ENCODE data around the gene LRRC63.
"Not testable (repeated sequence)": the region's sequence is repeated elsewhere in the genome, so short reads cannot be mapped to it uniquely, and the experiment has no call there.

Gene LRRC63

GRCh38 chr13:46220234-46220633 lies 8.5 kb downstream of the LRRC63 start:
- DNase-seq (ENCODE audit: extremely low read depth in 1 of 2, low read depth in 1 of 2) = not testable (repeated sequence)

DNA sequence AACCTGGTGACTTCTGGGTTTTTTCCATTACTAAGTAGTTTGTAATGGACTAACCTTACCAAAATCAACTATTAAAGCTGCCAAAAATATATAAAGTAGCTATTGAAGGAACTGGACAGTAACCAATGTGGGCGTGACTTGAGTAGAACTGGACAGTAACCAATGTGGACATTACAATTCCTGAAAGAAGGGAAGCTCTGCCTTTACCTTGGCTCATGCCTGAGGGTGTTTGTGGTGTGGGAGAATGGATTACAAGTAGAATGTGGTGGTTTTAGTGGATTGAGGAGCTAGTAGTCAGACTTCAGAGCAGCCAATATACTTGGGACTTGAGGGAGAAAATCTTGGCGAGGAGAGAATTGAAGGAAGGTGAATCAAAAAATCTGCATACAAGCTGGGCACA lies 17.5 kb downstream of the LRRC63 start:
- DNase-seq (ENCODE audit: extremely low read depth in 1 of 2, low read depth in 1 of 2) = no peak

DNA sequence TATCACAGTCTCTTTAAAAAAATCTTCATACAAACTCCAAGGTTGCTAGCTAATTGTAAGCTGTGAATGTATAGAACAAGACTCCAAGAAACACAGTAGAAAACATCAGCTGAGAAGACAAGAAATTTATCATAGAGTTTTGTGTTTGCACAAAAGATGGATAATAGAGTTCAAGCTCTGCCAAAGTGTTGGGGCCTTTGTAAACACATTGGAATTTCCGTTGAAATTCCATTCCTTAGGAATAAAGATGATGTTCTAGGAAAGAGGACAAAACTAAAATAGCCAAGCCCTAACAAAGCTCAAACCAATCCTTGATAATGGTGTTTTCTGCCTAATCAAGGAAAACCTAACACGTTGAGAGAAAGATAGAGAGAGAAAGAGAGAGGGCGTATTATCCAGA lies 20.6 kb downstream of the LRRC63 start:
- no peak for DNase-seq (ENCODE audit: extremely low read depth in 1 of 2, low read depth in 1 of 2)

- no peak for DNase-seq (ENCODE audit: extremely low read depth in 1 of 2, low read depth in 1 of 2)
These were observed 23.6 kb downstream of the LRRC63 start for GRCh38 chr13:46235286-46235685.

- no peak for DNase-seq (ENCODE audit: extremely low read depth in 1 of 2, low read depth in 1 of 2)
These were observed 53.6 kb downstream of the LRRC63 start for GRCh38 chr13:46265292-46265691.

DNA sequence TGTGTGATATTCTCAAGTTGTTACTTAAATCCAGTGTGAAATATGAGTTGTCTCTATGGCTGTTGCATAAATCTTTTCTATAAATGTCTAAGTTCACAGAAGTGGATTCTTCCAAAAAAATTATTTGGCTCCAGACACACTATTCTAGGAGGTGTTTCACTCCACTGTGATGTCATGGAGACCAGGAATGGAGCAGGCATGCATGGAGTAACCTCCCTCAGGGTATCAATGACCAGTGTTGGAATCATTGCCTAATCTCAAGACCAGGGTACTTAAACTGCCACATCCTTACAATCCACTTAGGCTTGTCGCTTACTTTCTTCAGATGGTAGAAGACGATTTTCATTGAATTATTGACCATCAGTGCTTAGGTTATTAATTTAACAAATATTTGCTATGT lies 55.4 kb downstream of the LRRC63 start:
- DNase-seq (ENCODE audit: extremely low read depth in 1 of 2, low read depth in 1 of 2) = no peak

GRCh38 chr13:46270416-46270815 lies 58.7 kb downstream of the LRRC63 start:
- no peak for DNase-seq (ENCODE audit: extremely low read depth in 1 of 2, low read depth in 1 of 2)

- DNase-seq (ENCODE audit: extremely low read depth in 1 of 2, low read depth in 1 of 2) = no peak
These were observed 62.5 kb downstream of the LRRC63 start for GRCh38 chr13:46274094-46274698.

GRCh38 chr13:46278474-46278873 lies 66.7 kb downstream of the LRRC63 start:
- DNase-seq (ENCODE audit: extremely low read depth in 1 of 2, low read depth in 1 of 2) = no peak

GRCh38 chr13:46281779-46282178 lies 70.1 kb downstream of the LRRC63 start:
- no peak for DNase-seq (ENCODE audit: extremely low read depth in 1 of 2, low read depth in 1 of 2)

DNA sequence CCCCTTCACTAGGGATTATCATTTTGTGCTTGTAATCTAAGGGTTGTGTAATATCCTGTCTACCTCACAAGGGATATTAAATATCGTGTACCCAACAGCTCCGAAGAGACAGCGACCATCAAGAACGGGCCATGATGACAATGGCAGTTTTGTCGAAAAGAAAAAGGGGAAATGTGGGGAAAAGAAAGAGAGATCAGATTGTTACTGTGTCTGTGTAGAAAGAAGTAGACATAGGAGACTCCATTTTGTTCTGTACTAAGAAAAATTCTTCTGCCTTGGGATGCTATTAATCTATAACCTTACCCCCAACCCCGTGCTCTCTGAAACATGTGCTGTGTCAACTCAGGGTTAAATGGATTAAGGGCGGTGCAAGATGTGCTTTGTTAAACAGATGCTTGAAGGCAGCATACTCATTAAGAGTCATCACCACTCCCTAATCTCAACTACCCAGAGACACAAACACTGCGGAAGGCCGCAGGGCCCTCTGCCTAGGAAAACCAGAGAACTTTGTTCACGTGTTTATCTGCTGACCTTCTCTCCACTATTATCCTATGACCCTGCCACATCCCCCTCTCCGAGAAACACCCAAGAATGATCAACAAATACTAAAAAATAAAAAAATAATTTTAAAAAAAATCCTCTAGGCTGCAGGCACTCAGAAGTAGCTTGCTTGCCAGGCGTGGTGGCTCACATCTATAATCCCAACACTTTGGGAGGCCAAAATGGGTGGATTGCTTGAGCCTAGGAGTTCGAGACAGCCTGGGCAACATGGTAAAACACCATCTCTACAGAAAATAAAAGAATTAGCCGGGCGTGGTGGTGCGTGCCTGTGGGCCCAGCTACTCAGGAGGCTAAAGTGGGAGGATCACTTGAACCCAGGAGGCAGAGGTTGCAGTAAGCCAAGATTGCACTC lies 72.4 kb downstream of the LRRC63 start:
- DNase-seq (ENCODE audit: extremely low read depth in 1 of 2, low read depth in 1 of 2) = not testable (repeated sequence)

DNA sequence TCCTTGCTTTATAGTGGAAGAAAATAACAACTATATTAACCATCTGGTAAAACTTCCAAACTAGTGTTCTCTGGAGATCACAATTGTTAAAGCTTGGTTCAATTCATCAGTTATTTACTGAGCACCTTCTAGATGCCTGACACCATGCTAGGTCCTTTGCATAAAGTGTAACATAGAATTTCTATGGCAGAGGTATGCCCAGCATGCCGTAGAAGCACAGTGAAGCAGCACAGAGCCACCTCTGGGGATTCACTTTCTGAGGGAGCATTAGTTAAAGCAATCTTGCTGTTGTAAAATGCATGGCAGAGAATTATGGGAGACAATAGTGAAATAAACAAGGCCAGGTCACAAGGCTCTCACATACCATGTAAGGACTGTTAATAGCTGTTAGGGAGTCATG lies 75.2 kb downstream of the LRRC63 start:
- no peak for DNase-seq (ENCODE audit: extremely low read depth in 1 of 2, low read depth in 1 of 2)

DNA sequence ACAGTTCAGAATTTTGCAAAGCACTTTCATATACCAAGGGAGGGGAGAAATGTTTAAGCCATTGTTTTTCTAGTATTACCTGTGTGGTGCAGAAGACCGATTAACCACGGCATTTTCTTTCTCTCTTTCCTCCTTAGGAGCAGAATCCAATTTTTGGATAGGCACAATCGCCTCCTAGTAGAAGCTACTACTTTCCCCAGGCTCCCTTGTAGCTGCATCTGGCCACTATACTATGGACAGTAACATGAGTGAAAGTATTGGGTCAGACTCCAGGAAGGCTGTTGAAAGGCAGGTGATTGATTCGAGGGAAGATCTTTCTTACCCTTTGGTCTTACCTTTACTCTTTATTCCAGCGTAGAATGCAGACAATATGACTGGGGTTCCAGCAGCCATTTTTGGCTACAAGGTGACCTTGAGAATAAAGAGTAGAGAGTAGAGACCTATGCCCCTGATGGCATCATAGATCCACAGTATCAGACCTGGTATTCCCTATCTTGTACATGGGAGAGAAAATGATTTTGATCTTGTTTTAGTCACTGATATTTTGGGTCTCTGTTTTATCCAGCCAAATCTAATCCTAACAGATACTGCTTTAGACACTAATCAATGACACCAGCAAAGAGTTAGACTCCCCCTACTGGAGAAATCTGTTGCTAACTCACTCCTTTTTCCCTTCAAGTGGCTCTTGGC lies 77.0 kb downstream of the LRRC63 start:
- DNase-seq (ENCODE audit: extremely low read depth in 1 of 2, low read depth in 1 of 2) = no peak

DNA sequence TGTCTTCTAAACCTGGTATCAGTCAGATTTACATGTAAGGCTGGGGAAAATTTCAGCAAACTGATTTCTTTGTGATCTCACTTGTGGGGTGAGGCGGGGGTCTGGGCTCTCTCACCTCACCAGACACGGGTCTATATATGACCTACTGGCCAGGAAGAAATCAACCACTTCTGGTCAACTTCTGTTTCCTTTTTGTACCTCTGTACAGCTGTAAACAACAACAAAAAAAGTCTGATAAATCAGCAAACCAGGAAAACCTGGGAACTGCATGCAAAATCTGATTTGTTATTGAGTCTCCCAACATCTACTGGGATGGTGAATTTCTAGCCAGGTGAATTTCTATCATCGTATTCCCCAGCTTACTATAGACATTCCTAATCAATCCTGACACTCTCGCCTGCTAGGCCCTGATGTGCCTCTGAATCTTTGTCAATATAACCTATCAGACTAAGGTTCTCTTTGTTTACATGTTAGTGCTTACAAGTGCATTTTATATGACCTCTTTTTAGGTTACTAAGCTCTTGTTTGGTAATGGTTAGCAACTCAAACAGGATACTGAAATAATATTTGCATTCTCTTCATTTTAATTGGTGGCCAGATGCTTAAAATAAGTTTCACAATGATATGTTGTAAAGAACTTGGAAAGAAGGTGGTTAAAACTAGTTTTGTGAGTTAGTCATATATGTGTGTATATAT lies 77.7 kb downstream of the LRRC63 start:
- DNase-seq (ENCODE audit: extremely low read depth in 1 of 2, low read depth in 1 of 2) = no peak

DNA sequence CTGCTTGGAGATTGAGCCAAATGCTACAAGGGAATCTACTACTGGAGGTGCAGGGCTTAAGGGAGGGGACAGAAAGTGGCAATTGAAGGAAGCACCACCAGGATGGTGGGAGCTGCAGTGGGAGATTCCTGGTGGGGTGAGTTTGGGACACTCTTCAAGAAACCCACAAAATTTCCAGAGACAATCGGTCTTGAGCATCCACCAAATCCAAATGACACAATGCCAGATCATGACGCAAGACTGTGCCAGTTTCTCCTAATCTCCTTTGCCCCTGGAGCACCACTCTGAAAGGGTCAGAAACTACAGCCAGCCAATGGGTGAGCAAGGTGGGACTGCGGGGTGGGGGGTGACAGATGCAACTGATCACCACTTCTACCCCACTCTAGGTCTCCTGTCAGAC lies 78.7 kb downstream of the LRRC63 start:
- no peak for DNase-seq (ENCODE audit: extremely low read depth in 1 of 2, low read depth in 1 of 2)

- DNase-seq (ENCODE audit: extremely low read depth in 1 of 2, low read depth in 1 of 2) = no peak
These were observed 81.7 kb downstream of the LRRC63 start for GRCh38 chr13:46293436-46293835.

- DNase-seq (ENCODE audit: extremely low read depth in 1 of 2, low read depth in 1 of 2) = peak; percentile 21 to 29
These were observed 83.9 kb downstream of the LRRC63 start for GRCh38 chr13:46295491-46296114.

GRCh38 chr13:46296115-46296822 lies 84.5 kb downstream of the LRRC63 start:
- DNase-seq (ENCODE audit: extremely low read depth in 1 of 2, low read depth in 1 of 2) = no peak

- no peak for DNase-seq (ENCODE audit: extremely low read depth in 1 of 2, low read depth in 1 of 2)
These were observed 85.2 kb downstream of the LRRC63 start for GRCh38 chr13:46296921-46297320.

GRCh38 chr13:46297361-46297811 lies 85.7 kb downstream of the LRRC63 start:
- no peak for DNase-seq (ENCODE audit: extremely low read depth in 1 of 2, low read depth in 1 of 2)

All from activated CD8-positive, alpha-beta memory T cell treated with anti-CD3 and anti-CD28 coated beads for 1 hour (primary cell).